ENCODE measurements around the gene MICAL3.
"Not testable (repeated sequence)": the region's sequence is repeated elsewhere in the genome, so short reads cannot be mapped to it uniquely, and the experiment has no call there.

Gene MICAL3

DNA sequence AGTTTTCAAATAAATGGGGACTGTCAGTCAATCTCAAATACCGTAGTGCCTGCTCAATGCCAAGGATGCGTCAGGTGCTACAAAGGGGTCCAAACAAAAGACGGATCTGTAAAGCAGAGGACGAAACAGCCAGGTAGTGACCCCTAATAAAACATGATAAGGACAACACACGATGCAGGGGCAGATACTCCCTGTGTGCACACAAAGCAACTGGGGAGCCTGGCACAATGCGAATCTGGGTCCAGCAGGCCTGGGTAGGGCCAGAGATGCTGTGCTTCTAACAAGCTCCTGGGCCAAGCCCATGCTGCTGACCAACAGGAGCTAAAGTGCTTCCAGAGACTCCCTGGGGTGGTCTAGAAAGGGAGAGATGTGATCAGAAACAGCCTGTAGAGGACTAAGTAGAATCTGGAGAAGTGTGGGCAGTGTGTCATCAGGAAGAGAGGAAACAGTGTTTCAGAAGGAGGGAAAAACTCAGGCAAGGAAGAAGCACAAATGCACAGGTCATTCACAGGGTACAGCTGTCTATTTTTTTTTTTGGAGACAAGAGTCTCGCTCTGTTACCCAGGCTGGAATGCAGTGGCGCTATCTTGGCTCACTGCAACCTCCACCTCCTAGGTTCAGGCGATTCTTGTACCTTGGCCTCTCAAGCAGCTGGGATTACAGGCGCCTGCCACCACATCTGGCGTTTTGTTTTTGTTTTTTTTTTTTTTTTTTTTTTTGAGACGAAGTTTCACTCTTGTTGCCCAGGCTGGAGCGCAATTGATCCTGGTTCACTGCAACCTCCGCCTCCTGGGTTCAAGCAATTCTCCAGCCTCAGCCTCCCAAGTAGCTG is 74.5 kb downstream of the MICAL3 start:
- DNase-seq = no peak

DNA sequence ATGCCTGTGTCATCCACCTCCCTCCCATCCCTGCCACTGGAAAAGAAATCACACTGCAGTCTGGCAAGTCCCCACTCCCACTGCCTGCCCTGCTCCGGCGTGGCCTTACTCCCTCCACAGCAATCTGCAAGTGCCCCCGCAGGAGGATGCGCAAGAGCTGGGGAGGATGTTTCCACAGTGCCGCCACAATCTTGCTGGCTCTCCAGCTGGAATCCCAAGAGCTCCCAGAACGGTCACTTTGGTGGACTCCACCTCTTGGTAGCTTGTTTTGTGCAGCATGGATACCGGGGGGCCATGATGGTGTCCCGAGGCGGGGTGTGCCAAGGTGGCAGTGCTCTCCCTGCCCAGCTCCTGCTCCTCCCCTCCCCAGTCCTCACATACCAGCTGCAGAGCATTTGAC is 76.3 kb downstream of the MICAL3 start:
- no peak for DNase-seq

DNA sequence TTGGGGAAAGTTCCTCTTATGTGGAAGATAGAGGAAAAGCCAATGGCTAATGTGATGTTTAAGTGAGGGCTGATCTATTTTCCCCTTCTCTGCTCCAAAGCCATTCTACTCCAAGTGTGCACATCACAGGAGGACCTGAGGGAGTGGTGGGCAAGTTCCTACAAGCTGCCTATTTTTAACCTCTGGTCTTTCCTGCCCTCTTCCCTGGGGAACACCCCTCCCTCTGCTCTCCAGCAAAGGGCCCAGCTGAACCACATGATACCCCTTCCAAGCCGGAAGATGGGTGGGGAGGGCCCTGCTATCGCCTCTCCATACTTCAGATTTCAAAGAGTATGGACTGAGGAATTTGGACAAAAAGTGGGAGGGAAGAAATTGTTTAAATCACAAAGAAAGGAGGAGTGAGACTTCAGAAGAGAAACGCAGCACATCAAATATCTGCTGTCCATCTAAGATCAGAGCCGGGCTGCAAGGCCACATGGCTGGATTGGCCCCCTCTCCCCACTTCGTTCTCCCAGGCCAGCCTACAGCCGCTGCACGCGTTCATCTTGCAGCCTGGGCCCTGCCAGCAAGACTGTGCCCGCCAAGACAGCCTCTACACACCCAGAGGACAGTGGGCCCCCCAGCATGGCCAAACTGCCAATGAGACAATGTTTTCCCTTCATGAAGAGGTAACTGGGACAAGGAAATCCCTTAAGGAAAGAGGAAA is 77.5 kb downstream of the MICAL3 start:
- no peak for DNase-seq

DNA sequence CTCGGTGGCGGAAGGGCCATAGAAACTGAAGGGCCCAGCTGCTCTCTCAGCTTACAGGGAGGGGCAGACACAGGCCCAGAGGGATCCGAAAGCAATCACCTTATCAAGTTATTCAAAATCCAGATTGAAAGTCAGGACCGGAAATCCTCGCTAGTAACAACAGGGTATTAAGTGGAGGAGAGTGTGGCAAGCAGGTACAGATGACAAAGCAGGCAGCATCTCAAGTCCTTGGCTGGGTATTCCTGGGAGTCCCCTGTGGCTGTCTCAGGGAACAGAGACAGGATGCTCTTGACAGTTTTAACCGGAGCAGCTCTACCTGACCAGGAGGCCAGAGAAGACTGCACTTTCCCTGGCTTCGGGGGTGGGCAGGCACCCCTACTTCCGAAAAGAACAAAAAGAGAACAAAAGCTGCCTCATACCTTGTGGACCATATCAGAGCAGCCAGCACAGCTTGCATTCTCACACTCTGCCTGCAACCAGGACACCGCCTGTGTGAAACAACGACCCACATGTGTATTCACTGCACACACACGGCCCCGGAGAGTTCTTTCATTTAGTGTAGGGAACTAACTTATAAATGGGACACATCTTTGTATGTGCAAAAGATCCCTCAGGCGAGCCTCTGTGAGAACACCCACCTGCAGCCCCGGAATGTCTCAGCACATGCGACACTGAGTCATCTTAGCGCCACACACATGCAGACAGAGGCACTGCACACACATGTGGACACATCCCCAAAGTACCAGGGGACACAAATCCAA is 78.3 kb downstream of the MICAL3 start:
- no peak for DNase-seq

DNA sequence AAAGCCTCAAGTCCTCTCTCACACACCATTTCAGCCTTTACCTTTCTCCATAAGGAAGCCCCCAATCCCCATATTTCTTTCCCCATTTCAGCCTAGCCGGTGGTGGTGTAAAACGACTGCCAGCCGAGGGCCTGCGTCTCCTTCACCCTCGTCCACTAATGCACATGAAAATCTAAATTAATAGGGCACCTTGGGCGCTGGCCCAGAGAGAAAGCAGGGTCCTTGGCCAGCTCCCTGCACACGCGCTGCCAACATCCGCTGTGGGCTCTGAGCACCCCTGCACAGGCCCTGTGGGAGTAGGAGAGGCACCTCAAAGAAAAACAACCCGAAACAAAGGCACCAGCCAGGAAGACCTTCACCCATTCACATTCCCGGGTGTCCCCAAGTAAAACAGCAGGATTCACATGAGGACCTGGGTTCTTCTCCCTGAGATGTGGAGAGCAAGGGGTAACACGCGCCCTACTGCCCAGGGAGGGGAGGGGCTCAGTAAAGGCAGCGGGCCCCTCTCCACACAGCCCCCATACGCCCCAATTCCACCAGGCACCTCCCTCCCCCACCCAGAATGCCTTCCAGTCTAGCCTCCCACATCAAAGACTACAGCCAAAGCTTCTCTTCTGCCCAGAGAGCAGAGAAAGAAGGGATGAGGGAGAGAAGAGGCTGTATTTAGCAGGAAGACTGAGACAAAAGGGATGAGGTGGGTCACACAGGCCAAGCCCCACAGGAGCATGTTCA is 79.0 kb downstream of the MICAL3 start:
- DNase-seq = no peak

DNA sequence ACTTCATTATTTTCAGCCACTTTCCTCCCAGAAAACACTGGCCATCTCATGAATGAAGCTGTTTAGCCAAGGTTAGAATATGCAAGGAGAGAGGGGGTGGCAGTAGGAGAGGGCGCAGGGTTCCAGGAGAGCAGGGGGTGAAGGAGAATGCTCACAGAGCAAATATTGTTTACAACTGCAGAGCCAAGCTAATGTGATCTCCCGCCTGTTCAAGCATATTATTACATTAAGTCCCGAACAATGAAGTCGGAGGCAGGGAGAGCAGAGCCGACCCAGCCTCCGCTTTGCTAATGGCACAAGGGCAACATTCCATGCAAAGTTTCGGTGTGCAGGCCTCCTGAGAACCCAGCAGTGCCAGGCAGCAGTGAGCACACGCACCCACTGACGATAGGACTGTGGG is 80.1 kb downstream of the MICAL3 start:
- no peak for DNase-seq

DNA sequence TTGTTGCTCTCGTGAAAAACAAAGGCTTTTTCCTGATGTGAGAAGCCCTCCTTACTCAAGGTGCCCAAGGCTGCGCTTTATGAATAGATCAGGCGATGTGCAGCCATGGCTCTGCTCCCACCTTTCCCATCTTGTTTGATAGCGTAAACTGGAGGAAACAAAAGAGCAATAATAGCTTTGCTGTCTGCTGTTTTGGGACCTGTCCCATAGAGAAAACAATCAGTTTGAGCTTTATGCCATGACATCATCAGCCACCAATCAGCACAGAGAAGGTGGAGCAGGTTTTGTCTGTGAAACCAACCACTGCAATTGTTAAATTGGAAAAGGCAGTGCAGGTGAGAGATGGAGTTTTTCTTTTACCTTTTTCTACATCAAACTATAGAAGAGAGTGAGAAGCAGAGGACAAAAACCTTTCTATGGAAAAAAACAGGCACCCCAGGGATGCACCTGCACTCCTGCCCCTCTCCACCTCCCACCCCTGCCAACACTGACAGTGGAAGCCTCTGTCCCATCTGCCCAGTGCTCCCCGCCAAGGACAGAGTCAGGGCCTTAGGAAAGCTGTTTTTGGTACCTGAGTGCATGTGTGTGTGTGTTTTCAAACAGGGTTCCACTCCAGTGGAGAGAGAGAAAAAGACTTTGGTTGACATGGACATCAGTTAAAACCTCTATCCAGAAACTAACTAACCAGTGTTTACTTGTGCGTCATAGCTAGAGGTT is 80.7 kb downstream of the MICAL3 start:
- DNase-seq = no peak

DNA sequence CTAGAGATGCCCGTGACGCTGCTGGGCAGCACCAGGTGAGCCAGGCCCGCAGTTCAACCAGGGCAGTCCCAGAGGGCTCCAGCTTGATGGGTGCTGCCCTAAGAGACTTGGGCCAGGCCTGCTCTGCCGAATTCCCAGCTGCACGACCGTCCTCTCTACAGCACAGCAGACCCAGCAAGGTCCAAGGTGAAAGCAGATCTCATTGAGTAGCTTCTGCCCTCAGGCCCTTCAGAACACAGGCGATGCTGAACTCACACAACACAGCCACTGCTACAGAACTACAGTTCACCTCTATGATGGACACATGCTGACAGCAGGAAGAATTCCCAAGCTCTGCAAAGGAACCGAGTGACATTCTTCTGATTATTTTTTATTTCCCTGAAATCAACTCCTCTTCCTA is 81.6 kb downstream of the MICAL3 start:
- no peak for DNase-seq

DNA sequence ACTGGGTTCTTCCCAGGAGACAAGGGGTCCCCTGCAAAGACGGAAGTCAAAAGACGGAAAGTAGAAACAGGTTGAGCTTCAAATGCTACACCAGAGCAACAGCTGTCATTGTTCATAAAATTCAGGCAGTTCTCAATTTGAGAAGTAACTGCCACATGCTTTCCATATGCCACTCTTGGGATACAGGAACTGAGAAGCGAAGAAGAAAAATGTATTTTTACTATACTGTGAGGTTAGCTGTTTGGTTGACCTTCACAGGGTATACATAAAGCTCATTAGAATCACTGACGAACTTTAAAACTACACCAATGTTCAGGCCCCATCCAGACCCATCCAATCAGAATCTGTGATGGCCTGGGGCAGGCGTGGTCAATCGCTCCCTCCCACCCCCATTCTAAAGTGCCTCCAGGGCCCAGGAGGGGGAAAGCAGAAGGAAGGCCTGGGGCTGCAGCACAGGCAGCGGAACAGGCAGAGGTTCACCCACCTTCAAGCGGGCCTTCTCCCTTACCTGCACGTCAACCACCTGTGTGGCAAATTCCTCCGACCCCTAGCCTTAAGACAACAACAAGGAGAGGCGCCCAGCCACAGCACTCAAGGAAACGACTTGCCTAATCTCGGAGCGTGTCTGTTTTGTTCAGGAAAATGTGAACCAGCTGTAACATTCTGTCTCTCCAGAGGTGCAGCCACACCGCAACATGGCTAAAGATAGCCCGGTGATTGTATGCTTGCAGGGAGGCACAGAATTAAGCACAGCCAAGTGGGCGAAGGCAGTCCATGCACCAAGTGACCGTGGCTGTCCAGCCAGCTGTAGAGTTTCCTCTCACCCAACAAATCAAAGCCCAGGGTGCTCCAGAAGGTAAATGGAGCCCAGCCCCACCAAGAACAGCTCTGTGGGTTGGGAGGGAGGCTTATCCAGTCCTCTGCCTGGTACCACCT is 82.6 kb downstream of the MICAL3 start:
- DNase-seq = no peak

DNA sequence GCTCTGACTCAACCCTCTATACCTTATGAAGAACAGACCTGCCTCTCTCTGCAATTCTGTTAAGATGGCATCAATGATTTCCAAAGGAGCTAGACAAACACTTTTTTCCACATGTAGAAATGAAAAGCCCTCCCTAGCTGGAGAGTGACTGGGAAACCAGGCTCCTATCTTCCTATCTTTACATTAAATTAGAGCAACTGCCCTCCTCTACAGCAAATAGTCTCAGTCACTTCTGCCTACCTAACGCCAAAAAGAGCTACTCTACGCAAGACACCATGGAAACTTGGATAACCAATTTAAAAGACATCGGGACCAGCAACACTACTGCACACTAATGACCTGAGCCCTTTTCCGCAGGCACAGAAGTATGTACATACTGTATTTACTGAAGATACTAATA is 84.8 kb downstream of the MICAL3 start:
- DNase-seq = no peak

DNA sequence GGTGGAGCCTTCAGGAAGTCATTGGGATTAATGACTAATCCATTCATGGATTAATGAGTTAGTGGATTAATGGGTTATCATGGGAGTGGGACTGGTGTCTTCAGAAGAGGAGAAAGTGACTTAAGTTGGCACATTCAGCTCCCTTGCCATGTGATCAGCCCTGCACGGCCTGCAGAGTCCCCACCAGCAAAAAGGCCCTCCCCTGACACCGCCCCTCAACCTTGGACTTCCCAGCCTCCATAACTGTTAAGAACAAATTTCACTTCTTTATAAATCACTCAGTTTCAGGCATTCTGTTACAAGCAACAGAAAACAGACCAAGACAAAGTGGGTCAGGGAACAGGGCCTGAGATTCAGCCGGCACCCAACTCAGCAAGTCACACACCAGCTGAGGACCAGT is 85.3 kb downstream of the MICAL3 start:
- no peak for DNase-seq

DNA sequence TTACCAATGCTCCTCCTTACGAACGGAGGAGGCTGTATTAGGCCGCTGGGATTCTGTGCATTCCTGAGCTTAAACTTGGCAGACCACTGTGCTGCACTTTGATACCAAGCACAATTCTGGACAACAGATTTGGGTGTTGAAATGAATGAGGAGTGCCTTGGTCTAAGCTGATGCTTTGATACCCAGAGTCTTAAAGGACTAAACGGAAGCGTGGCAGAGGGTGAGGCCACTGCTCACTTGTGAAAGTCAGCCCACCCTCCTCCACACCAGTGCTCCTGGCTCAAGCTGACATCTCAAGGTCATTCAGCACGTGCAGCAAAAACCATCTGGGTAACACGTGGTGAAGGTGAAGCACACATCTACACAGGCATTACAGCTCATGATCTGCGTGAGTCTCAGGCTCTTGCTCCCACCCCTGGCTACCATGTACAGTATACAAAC is 85.9 kb downstream of the MICAL3 start:
- no peak for DNase-seq

DNA sequence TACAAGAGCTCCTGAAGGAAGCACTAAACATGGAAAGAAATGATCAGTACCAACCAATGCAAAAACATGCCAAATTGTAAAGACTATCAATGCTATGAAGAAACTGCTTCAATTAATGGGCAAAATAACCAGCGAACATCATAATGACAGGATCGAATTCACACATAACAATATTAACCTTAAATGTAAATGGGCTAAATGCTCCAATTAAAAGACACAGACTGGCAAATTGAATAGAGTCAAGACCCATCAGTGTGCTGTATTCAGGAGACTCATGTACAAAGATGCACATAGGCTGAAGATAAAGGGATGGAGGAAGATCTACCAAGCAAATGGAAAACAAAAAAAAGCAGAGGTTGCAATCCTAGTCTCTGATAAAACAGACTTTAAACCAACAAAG is 91.9 kb downstream of the MICAL3 start:
- DNase-seq = not testable (repeated sequence)

DNA sequence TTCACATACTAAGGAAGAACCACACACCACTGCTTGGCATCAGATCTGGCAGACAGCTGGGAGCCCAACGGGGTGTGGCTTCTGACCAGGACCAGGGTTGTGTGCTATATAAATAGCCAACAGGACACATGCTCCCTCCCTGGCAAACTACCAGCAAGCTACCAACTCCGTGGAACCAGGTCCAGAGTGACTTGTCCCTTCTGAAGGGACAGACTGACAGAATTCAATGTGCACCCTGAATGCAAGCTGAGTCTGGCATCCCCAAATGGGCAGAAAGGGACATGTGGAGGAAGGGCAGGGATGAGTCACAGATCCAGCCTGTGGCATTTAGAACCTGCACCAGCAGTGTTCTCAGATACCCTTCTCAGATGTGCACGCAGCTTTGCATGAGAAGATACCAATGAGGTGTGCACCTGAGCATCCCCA is 92.9 kb downstream of the MICAL3 start:
- DNase-seq = no peak

DNA sequence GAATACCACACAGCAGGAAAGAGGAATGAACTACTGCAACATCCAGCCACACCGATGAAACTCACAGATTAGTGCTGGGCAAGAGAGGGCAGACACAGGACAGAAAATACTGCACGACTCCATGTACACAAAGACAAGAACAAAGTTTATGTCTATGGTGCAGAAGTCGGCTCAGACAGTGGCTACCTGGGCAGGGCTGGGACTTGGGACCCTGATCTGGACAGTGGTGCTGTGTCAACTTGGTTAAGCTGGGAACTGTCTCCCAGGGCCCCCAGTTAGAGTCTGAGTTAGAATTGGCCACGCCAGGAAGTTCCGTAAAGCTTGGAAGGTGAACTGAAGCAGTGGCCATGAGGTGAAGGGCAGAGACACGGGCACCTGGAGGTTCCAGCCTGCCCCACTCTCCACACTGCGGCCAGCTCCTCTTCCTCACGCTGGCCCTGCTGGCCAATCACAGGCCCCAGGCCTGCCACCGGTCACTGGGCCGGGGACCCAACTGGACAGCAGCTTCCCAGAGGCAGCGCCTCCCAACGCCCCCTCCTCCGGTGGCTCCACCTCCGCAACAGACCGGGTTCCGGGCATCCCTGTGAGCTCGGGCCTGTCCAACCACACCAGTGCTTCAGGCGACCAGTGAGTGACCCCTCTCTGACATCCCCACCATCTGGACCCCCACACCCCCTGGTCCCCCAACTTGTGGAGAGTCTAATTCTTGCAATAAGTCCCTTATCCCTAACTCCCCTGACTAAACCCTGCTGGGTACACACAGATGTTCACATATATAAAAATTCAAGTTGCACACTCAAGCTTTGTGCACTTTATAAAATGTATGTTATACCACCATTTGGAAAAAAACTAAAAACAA is 93.7 kb downstream of the MICAL3 start:
- no peak for DNase-seq

DNA sequence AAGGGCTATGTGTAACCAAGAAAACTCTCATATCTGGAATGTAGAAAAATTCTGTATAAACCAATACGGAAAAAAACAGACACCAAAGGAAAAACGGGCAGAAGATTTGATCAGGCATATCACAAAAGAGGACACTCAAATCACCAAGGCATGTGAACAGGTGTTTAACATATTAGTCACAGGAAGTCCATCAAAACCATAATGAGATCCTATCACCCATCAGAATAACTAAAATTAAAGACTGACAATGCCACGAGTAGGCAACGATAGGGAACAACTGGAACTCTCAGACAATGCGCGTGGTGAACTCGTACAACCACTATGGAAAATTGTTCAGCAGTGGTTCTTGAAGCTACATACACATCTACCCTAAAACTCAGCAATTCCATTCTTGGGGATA is 94.5 kb downstream of the MICAL3 start:
- DNase-seq = no peak

DNA sequence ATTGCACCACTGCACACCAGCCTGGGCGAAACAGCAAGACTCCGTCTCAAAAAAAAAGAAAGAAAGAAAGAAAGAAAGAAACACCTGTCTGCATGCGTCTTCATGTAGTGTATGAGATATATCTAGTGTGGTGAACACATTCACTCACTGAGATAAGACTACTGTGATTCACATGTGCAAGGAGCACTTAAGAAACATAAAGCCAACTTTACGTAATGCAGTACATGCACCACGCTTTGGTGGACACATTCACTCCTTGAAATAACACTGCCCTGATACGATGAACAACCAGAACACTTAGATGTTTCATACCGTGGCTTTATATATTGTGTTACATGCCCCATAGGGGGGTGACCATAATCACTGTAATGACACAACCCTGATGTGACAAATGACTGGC is 96.0 kb downstream of the MICAL3 start:
- DNase-seq = no peak

DNA sequence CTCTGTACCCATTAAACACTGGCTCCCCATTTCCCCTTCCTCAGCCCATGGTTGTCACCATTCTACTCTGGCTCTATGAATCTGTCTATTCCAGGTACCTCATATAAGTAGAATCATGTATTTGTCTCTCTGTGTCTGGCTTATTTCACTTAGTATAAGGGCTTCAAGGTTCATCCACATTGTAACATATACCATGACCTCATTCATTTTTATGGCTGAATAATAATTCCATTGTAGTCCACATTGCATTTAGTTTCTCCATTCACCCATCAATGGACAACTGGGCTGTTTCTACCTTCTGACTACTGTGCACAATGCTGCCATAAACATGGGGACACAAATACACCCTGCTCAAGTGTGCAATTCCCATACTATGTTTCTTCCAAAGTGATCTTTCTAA is 97.3 kb downstream of the MICAL3 start:
- DNase-seq = no peak

DNA sequence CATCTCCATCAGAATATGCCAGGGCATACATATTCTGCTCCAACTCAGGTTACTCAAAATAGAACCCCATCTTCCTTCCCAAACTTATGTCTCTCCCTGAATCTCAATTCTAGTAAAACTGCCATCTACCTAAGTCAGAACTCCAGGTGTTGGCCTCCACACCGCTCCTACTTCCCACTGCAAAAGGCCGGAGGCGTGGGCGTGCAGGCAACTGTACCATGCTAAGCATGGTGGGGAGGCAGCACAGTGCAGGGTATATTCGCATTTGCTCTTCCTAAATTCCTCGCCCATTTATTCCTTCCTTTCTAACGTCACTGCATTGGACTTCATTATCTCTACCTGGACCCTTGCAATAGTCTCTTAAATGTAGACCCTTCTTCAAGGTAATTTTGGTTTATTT is 97.8 kb downstream of the MICAL3 start:
- no peak for DNase-seq

DNA sequence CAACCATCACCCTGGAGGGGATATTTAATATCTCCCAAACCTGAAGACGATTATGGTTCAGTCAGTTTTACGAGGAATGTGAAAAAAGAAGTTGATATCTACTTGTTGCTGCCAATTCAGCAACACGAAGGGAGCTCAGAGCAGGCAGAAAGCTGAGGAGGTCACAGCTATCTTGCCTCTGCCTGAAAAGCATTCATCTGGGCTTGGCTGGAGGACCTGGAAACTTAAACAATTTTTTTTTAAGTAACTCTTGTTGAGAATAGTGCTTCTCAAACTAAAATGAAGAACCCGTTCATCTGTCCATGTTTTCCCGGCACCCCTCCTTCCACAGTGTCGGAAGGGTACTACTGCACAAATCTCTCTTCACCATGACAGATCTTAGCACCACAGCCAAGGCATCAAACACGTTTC is 98.9 kb downstream of the MICAL3 start:
- no peak for DNase-seq
